PC-3 (cell line): ENCODE data around the gene GTF3C5. TPM values are rescaled to one million over a fixed set of nuclear protein-coding genes. Genes with fewer than 3 reads are reported as not detected.

Source experiments
- ATAC-seq: fragments of 200-7000 bp; cut with Tn5 transposase; 2 replicates; pipeline ENCODE4 v1.9.1; 2020; ENCODE audit warnings: mild to moderate bottlenecking, moderate library complexity
- BruUV-seq: library from RNA; stranded (reverse); fragments of 400-500 nt; replicated peaks from 2 replicates; lab custom pipeline; 2021; lab: Mats Ljungman, UMichigan
- CTCF ChIA-PET: fragments of 300-600 bp; sonication (Branson Sonifier 250); formaldehyde crosslinking; loops from one replicate; lab custom pipeline; 2022; ENCODE audit warnings: antibody characterized with exemption; lab: Charles Lee
- POLR2A ChIA-PET: fragments of 300-600 bp; sonication (Branson Sonifier 250); formaldehyde crosslinking; loops from one replicate; lab custom pipeline; 2022; ENCODE audit warnings: antibody characterized with exemption; ENCODE audit not compliant: unreplicated experiment; lab: Charles Lee
- DNase-seq: peaks from one replicate; pipeline ENCODE4 v3.0.0-alpha.2; 2015
- H2AFZ ChIP-seq: fragments of 300-600 bp; sonication (generic); 2 replicates; pipeline ENCODE4 v1.6.0; 2016; ENCODE audit warnings: antibody characterized with exemption, low read length
- H3F3A ChIP-seq: fragments of 300-600 bp; sonication (generic); one replicate; pipeline ENCODE4 v1.6.0; 2017; ENCODE audit warnings: antibody characterized with exemption, low read length, control low read depth, mild to moderate bottlenecking; ENCODE audit not compliant: unreplicated experiment
- H3K27ac ChIP-seq: fragments of 300-600 bp; sonication (generic); 2 replicates; pipeline ENCODE4 v1.5.1; 2016; ENCODE audit warnings: mild to moderate bottlenecking, low read length
- H3K27me3 ChIP-seq: fragments of 300-600 bp; sonication (generic); 2 replicates; pipeline ENCODE4 v1.6.1; 2016; ENCODE audit warnings: low read length, mixed read lengths
- H3K36me3 ChIP-seq: fragments of 300-600 bp; sonication (generic); 2 replicates; pipeline ENCODE4 v1.6.1; 2016; ENCODE audit warnings: low read depth, mixed run types, low read length, mixed read lengths
- H3K4me1 ChIP-seq: fragments of 300-600 bp; sonication (generic); 2 replicates; pipeline ENCODE4 v1.5.1; 2016; ENCODE audit warnings: low read length; ENCODE audit not compliant: insufficient read depth
- H3K4me2 ChIP-seq: fragments of 300-600 bp; sonication (generic); 2 replicates; pipeline ENCODE4 v1.6.0; 2016; ENCODE audit warnings: low read length
- H3K4me3 ChIP-seq: fragments of 300-600 bp; sonication (generic); 2 replicates; pipeline ENCODE4 v1.5.1; 2016; ENCODE audit warnings: mild to moderate bottlenecking, low read length, mixed read lengths
- H3K79me2 ChIP-seq: fragments of 300-600 bp; sonication (generic); 2 replicates; pipeline ENCODE4 v1.6.1; 2017; ENCODE audit warnings: low read length, mixed read lengths
- H3K9ac ChIP-seq: fragments of 300-600 bp; sonication (generic); 2 replicates; pipeline ENCODE4 v1.6.0; 2016; ENCODE audit warnings: mild to moderate bottlenecking, low read length
- H3K9me2 ChIP-seq: fragments of 300-600 bp; sonication (generic); replicated peaks from 2 replicates; pipeline ENCODE4 v1.6.1; 2016; ENCODE audit warnings: mixed run types, low read length, mixed read lengths
- H3K9me3 ChIP-seq: fragments of 300-600 bp; sonication (generic); 2 replicates; pipeline ENCODE4 v1.6.1; 2016; ENCODE audit warnings: low read length, mixed read lengths
- H4K20me1 ChIP-seq: fragments of 300-600 bp; sonication (generic); 2 replicates; pipeline ENCODE4 v1.6.1; 2016; ENCODE audit warnings: low read length, mixed read lengths
- CTCF ChIP-seq: fragments of 300-600 bp; sonication (generic); conservative IDR thresholded peaks from 2 replicates; pipeline ENCODE4 v1.5.1; 2017; ENCODE audit warnings: antibody characterized with exemption, low read depth, mild to moderate bottlenecking, low read length
- EZH2 ChIP-seq: fragments of 300-600 bp; sonication (generic); IDR thresholded peaks from one replicate; pipeline ENCODE4 v1.6.1; 2017; ENCODE audit warnings: antibody characterized with exemption, mild to moderate bottlenecking, low read length; ENCODE audit not compliant: unreplicated experiment
- EZH2phosphoT487 ChIP-seq: fragments of 300-600 bp; sonication (generic); IDR thresholded peaks from 2 replicates; pipeline ENCODE4 v1.6.1; 2018; ENCODE audit warnings: mild to moderate bottlenecking, antibody characterized with exemption, low read length, borderline replicate concordance
- intact Hi-C: fragments of 100-400 bp; cut with micrococcal nuclease; formaldehyde crosslinking; loops from 2 replicates; pipeline ENCODE4 v1.9.0; 2023
- total RNA-seq: library from RNA; depleted of rRNA; stranded (reverse); fragments of >200 nt; gene quantifications from 2 replicates; pipeline ENCODE4 v1.2.3, GENCODE V29; 2014

GTF3C5 gene
- total RNA-seq, 1 experiment from 2014 or later, result 78.5 TPM

DNA sequence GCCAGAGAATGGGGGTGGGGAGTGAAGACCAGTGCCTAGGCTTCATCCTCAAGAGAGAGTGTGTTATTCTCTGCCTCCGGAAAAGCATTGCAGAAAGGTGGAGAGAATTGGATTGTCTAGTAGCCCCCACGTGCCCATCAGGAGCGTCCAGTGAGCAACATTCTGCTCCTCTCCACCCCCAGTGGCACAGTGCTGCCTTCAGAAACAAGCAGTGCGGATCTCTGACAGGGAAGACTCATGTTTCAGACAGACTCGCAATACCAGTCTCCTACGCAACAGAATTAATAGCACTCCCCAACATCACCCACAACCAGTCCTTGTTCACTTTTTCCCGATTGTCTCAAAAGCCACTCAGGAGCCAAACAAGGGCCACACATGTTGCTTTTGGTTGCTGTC, 16.1 kb downstream of the GTF3C5 start:
- Histone ChIP-seq H4K20me1 (no peaks in the 10 kb centered on the region), H3K9ac (no peak overlapping the region), H3K27ac (no peak overlapping the region), H3F3A (no peaks in the 10 kb centered on the region), H3K4me2 (no peak overlapping the region), H2AFZ (no peak overlapping the region), H3K9me2 (no peaks in the 10 kb centered on the region), H3K36me3 (peaks cover 14% of the 10 kb centered on the region; the same call in 1 of the 2 replicates), H3K9me3 (no peaks in the 10 kb centered on the region), H3K27me3 (no peaks in the 10 kb centered on the region), H3K4me3 (no peak overlapping the region), H3K4me1 (no peaks in the 10 kb centered on the region), H3K79me2 (no peaks in the 10 kb centered on the region)
- TF ChIP-seq EZH2phosphoT487, result no peak
- no peak for TF ChIP-seq CTCF
- TF ChIP-seq EZH2, result no peak
- ChIA-PET CTCF (no interaction called here), POLR2A (no interaction called here)
- intact Hi-C loops, result no loop called here
- BruUV-seq, result no TSS peak
- ATAC-seq (no peak), DNase-seq (no peak)

DNA sequence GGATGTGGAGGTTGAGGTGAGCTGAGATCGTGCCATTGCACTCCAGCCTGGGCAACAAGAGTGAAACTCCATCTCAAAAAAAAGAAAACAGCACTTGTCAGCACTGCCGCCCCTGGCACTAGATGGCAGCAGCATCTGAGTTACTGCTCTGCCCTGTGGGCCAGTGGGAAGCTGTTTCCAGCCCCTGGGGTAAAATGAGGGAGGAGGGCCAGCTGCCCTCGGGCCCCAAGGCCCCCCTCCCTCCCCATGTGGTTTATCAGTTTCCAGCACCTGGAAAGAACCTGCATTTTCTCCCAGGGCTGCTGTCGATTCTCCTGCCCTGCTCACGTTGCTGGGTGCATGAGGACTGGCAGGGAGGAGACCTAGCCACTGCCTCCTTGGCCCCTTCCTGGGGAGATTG, 17.8 kb downstream of the GTF3C5 start:
- DNase-seq, result peak; percentile 30
- ChIA-PET POLR2A (no interaction called here), CTCF (no interaction called here)
- Histone ChIP-seq H3K9ac (no peak overlapping the region), H3K27me3 (no peaks in the 10 kb centered on the region), H2AFZ (no peak overlapping the region), H3K36me3 (peaks cover 4% of the 10 kb centered on the region; the same call in 1 of the 2 replicates), H3K9me2 (no peaks in the 10 kb centered on the region), H3F3A (no peaks in the 10 kb centered on the region), H3K4me2 (no peak overlapping the region), H3K27ac (no peak overlapping the region), H3K79me2 (no peaks in the 10 kb centered on the region), H3K9me3 (no peaks in the 10 kb centered on the region), H4K20me1 (no peaks in the 10 kb centered on the region), H3K4me3 (no peak overlapping the region), H3K4me1 (no peaks in the 10 kb centered on the region)
- intact Hi-C loops, result loop anchor here (2.0 kb wide), 1 partner anchor 98 kb away; no protein-coding TSS in a partner anchor
- ATAC-seq, result peak; percentile 49; the same call in 1 of the 2 replicates
- no peak for TF ChIP-seq EZH2phosphoT487
- TF ChIP-seq CTCF, result peak; percentile 43
- no TSS peak for BruUV-seq

GRCh38 chr9:133049043-133049442, 18.2 kb downstream of the GTF3C5 start:
- H3K27me3 ChIP-seq, result no peaks in the 10 kb centered on the region
- no peak overlapping the region for H3K9ac ChIP-seq
- TF ChIP-seq CTCF (no peak), EZH2phosphoT487 (no peak), EZH2 (no peak)
- H3K9me2 ChIP-seq, result no peaks in the 10 kb centered on the region
- peaks cover 4% of the 10 kb centered on the region; the same call in 1 of the 2 replicates for H3K36me3 ChIP-seq
- ChIA-PET POLR2A (no interaction called here), CTCF (no interaction called here)
- H3K27ac ChIP-seq, result no peak overlapping the region
- H2AFZ ChIP-seq, result no peak overlapping the region
- no peak overlapping the region for H3K4me2 ChIP-seq
- no peaks in the 10 kb centered on the region for H3K79me2 ChIP-seq
- no peaks in the 10 kb centered on the region for H3F3A ChIP-seq
- BruUV-seq, result no TSS peak
- H3K4me3 ChIP-seq, result no peak overlapping the region
- H3K4me1 ChIP-seq, result no peaks in the 10 kb centered on the region
- no peak for ATAC-seq
- DNase-seq, result no peak
- intact Hi-C loops, result loop anchor here (2.0 kb wide), 1 partner anchor 98 kb away; no protein-coding TSS in a partner anchor
- no peaks in the 10 kb centered on the region for H4K20me1 ChIP-seq
- H3K9me3 ChIP-seq, result no peaks in the 10 kb centered on the region
